BJ (cell line): ENCODE data around the gene ZNF714. TPM values are rescaled to one million over a fixed set of nuclear protein-coding genes. Genes with fewer than 3 reads are reported as not detected.

Experiments
- CTCF ChIA-PET: fragments of 350-600 bp; formaldehyde crosslinking; extraction: SDS; loops from one replicate; lab custom pipeline; 2021; ENCODE audit warnings: antibody characterized with exemption, inconsistent platforms; lab: Yijun Ruan, JAX
- POLR2A ChIA-PET: fragments of 300-600 bp; sonication (Branson Sonifier 250); formaldehyde crosslinking; extraction: SDS; loops from one replicate; lab custom pipeline; 2021; ENCODE audit warnings: antibody characterized with exemption; lab: Charles Lee
- DNase-seq: peaks from one replicate; pipeline ENCODE4 v3.0.0-alpha.2; 2011; ENCODE audit warnings: low read depth
- H3K27me3 ChIP-seq: 2 replicates; pipeline ENCODE4 v1.6.0; 2011; ENCODE audit warnings: low read length; ENCODE audit not compliant: control insufficient read depth, insufficient read depth
- H3K36me3 ChIP-seq: 2 replicates; pipeline ENCODE4 v1.5.1; 2011; ENCODE audit warnings: low read length; ENCODE audit not compliant: control insufficient read depth, insufficient read depth
- H3K4me3 ChIP-seq: 2 replicates; pipeline ENCODE4 v1.5.1; 2011; ENCODE audit warnings: low read depth, mild to moderate bottlenecking, control low read depth, low read length
- CTCF ChIP-seq: IDR thresholded peaks from 2 replicates; pipeline ENCODE4 v1.5.1; 2011; ENCODE audit warnings: low read depth, mild to moderate bottlenecking, control low read depth, inconsistent platforms, low read length, moderate library complexity; ENCODE audit not compliant: insufficient read depth
- polyA plus RNA-seq: library from polyadenylated mRNA; depleted of rRNA; stranded (reverse); fragments of >200 nt; gene quantifications from 2 replicates; pipeline ENCODE4 v1.2.3, GENCODE V29; 2011

The ZNF714 gene
- polyA plus RNA-seq, 1 experiment, result 5.6 TPM

GRCh38 chr19:21141787-21142464 is 59.9 kb downstream of the ZNF714 start, which contains the start of gene ZNF431:
Gene ZNF431 (plus strand): TSS chr19:21142040. CDS start chr19:21142184, 144 bp downstream.
- POLR2A ChIA-PET, result no interaction called here
- CTCF ChIA-PET, result no interaction called here
- TF ChIP-seq CTCF, result no peak
- H3K36me3 ChIP-seq, result no peaks in the 10 kb centered on the region
- no peaks in the 10 kb centered on the region for H3K27me3 ChIP-seq
- peak; percentile 76 for DNase-seq
- H3K4me3 ChIP-seq, result peak within 1 kb of the TSS; percentile 69

- ChIA-PET POLR2A (no interaction called here), CTCF (no interaction called here)
- H3K4me3 ChIP-seq, result no peak overlapping the region
These were observed 61.4 kb downstream of the ZNF714 start for GRCh38 chr19:21143428-21143827.

GRCh38 chr19:21143854-21144253 is 61.9 kb downstream of the ZNF714 start:
- ChIA-PET POLR2A (no interaction called here), CTCF (no interaction called here)
- no peaks in the 10 kb centered on the region for H3K36me3 ChIP-seq
- DNase-seq, result no peak
- H3K27me3 ChIP-seq, result no peaks in the 10 kb centered on the region
- H3K4me3 ChIP-seq, result no peak overlapping the region
- TF ChIP-seq CTCF, result no peak

More at GRCh38 chr19:21143428-21143827, 61.4 kb downstream of the ZNF714 start:
- TF ChIP-seq CTCF, result no peak
- DNase-seq, result no peak
- Histone ChIP-seq H3K36me3 (no peaks in the 10 kb centered on the region), H3K27me3 (no peaks in the 10 kb centered on the region)

GRCh38 chr19:21147540-21147939 is 65.5 kb downstream of the ZNF714 start:
- ChIA-PET POLR2A (no interaction called here), CTCF (no interaction called here)
- no peak for TF ChIP-seq CTCF
- DNase-seq, result no peak
- H3K27me3 ChIP-seq, result no peaks in the 10 kb centered on the region
- H3K36me3 ChIP-seq, result peaks cover 6% of the 10 kb centered on the region
- H3K4me3 ChIP-seq, result no peak overlapping the region

GRCh38 chr19:21148681-21149080 is 66.7 kb downstream of the ZNF714 start:
- Histone ChIP-seq H3K4me3 (no peak overlapping the region), H3K27me3 (no peaks in the 10 kb centered on the region), H3K36me3 (peaks cover 6% of the 10 kb centered on the region)
- CTCF ChIA-PET, result no interaction called here
- no peak for TF ChIP-seq CTCF
- POLR2A ChIA-PET, result no interaction called here
- no peak for DNase-seq
